GM19395 (cell line): ENCODE measurements around the gene NMT2.

Experiments
- ATAC-seq: cut with Tn5 transposase; IDR thresholded peaks from one replicate; pipeline ENCODE4 v1.9.1; 2021; ENCODE audit warnings: mild to moderate bottlenecking, moderate library complexity; ENCODE audit not compliant: unreplicated experiment

Gene NMT2

DNA sequence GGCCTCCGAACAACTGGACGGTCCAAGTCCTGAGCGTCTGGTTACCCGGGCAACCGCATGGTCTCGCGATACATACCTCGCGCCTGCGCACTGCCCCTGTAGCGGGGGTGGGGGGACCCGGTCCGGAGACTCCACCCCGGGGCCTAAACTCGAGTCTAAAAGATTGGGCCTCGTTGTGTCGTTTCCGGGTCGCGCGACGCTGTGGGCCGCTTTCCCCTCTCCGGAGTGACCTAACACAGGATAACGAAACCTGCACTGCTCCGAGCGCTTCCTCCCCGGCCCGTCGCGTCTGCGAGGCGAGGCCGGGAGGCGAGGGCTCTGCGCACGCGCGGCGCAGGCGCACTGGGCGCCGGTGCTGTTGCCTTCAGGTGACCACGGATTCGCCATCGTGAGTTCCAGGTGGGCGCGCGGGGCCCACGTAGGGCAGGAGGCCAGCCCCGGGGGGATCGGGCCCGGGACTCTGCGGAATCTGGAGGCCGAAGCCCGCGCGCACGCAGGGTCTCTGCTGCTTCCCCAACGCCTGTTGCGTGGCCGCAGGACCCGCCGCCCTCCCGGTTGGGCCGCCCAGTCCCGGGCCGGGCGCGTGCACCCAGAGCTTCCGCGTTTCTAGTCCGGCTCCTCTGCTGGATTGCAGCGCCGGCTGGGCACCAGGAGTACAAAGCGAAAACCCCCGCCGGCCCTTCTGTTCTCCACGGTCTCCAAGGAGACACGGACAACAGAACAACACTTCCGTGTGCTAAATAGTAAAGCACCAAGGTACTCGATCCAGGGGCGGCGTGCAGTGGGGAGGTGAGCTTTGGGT, 71.3 kb downstream of the NMT2 start, which contains the start of gene RPP38:
Gene RPP38, plus strand, starts transcription at position 345 of the 802 bp plus-strand sequence. CDS start 5,960 bp downstream, outside the sequence.
- peak; percentile 89 for ATAC-seq

GRCh38 chr10:15096661-15097010, 71.9 kb downstream of the NMT2 start:
- peak; percentile 33 for ATAC-seq

DNA sequence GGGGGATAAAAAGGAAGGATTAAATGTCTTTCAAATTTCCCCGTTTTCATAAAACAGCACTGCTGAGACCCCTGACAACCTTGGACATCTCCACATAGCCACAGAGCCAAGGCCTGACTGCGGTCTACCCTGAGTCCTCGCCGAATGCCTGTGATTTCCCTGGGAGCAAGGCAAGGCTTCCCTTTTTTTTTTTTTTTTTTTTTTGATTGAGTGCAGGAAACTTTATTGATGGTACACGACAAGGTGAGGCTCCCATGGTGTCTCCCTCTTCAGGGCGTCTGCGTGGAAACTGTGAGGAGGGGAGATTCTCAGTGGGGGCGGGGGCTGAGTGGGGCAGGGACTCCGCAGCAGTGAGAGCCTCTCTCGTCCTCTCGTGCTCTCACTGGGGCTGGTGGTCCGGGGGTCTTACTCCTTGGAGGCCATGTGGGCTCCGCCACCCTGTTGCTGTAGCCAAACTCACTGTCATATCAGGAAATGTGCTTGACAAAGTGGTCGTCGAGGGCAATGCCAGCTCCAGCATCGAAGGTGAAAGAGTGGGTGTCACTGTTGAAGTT, 75.6 kb downstream of the NMT2 start:
- no peak for ATAC-seq

GRCh38 chr10:15091418-15091817, 77.1 kb downstream of the NMT2 start:
- ATAC-seq = no peak

- ATAC-seq = peak; percentile 100
Observed at GRCh38 chr10:15088428-15089261, 79.8 kb downstream of the NMT2 start, which contains the start of gene ACBD7. Gene ACBD7 (minus strand): TSS chr10:15088776. CDS start chr10:15088728, 48 bp downstream.

- ATAC-seq = no peak
Observed at GRCh38 chr10:15084502-15084922, 84.0 kb downstream of the NMT2 start.

DNA sequence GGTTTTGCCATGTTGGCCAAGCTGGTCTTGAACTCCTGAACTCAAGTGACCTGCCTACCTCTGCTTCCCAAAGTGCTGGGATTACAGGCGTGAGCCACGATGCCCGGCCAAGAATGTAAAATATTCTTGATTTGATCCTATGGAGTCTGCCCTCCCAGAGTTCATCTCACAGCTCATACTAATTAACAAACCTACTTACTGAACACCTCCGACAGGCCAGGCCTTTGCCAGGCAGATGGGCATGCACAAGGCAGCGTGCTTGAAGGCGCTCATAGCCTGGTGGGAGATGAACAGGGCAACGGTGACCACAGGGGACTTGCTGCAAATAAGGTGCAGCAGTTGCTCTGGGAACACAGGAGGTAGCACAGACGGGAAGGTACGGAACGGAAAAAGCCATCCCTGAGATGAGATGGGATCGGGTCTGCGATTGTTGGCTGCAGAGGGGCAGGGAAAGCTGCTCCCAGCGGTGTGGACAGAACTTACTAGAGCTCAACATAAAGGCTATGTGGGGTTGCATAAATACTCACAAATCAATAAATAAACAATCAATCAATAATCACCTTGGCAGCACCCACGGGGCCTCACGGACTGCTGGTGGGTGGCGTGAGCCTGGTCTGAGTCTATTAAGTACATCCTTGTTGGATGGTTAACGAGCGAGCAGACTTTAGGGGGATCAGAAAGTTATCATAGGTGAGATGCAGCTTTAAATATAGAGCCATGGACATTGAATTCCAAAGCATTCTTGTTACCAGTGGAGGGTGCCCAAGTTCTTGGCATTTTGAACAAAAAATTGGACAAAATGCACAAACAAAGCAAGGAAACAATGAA, 84.6 kb downstream of the NMT2 start:
- no peak for ATAC-seq

DNA sequence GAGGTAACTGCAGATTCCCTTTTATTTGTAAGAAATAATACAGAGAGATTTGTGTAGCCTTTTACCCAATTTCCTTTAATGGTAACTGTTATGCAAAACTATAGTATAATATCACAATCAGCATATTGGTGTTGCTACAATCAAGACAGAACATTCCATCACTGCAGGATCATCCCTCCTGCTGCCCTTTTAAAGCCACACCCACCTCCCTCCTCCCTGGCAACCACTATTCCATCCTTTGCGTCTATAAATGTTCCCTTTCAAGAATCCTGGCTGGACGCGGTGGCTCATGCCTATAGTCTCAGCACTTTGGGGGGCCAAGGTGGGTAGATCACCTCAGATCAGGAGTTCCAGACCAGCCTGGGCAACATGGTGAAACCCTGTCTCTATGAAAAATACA, 93.1 kb downstream of the NMT2 start:
- no peak for ATAC-seq

- no peak for ATAC-seq
Observed at GRCh38 chr10:15072358-15072757, 96.1 kb downstream of the NMT2 start.

GRCh38 chr10:15069230-15069629, 99.3 kb downstream of the NMT2 start:
- ATAC-seq = no peak

DNA sequence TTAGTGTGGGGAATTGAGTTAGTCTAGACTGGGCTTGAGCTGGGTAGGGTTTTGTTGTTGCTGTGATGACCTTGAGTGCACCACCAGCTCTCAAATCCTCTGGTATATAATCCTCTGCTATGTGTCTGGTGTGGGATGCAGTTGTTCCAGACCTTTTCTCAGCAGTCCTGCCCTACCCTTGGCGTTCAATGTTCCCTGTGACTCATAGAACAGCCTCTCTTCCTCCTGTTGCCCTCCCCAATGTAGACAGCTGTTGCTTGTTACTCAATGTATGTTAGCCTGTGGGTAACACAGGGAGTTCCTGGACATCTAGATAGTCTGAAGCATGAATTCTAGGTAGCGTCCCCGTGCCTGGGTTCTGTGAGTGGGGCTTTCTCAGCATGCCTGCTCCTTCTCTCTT, 99.7 kb downstream of the NMT2 start:
- no peak for ATAC-seq

DNA sequence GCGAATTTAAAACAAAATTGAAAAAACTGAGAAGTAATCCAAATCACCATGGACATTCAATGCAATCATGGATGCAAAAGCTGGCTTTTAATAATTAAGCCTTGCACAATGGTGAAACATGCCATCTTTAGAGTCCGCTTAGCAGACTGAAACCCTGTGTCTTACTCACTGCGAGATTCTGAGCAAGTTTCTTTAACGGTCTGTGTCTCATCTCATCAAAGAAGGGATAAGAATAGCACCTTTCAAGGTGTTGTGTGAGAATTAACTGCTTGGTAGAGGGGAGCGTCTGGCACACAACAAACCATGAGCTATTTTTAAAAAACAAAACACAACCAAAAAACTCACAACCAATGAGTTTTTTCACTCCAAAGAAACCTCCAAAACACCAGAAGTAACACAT, 101.3 kb downstream of the NMT2 start:
- no peak for ATAC-seq

DNA sequence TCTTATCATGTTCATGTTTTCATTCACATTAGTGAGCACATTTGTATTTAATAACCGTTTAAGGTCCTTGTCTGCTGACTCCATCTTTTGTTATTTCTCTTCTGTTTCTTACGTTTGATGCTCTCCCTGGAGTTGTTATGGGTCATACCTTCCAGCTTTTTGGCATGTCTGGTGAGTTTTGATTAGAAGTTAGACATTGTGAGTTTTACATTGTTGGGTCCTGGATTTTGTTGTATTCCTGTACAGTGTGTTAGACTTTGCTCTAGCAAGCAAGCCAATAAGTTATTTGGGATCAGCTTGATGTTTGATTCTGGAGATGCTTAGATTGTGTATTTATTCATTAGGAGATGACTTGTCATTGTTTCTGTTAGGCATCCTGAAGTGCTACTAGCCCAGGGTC, 107.9 kb downstream of the NMT2 start:
- ATAC-seq = no peak

DNA sequence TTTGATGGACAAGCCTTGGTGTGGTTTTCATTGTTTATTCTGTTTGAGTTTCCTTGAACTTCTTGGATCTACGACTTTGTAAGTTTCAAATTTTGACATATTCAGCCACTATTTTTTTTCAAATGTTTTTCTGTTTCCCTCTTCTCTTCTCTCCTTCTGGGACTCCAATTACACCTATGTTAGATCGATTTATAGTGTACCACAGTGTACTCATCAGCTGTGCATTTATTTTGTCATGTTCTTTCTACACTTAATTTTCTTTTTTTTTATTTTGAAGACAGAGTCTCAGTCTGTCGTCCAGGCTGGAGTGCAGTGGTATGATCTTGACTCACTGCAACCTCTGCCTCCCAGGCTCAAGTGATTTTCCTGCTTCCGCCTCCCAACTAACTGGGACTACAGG, 108.6 kb downstream of the NMT2 start:
- ATAC-seq = no peak

GRCh38 chr10:15058689-15059088, 109.8 kb downstream of the NMT2 start:
- ATAC-seq = no peak
